Measurements from ENCODE around the gene TLE3.

TLE3 gene

GRCh38 chr15:70006259-70007147 lies 91.2 kb downstream of the TLE3 start:
- no peak overlapping the region for H3K4me3 ChIP-seq (ENCODE audit: low read depth, low read length)
- no peak for DNase-seq (ENCODE audit: low read depth, low spot score)
- TF ChIP-seq CTCF (IDR thresholded peaks at IDR 0.05; ENCODE audit: low read depth, low read length): no peak
- in situ Hi-C loops (cut with HindIII; ENCODE audit: low sequenced_read_pairs): no loop called here

- in situ Hi-C loops (cut with HindIII; ENCODE audit: low sequenced_read_pairs): no loop called here
- H3K4me3 ChIP-seq (ENCODE audit: low read depth, low read length): no peak overlapping the region
- TF ChIP-seq CTCF (IDR thresholded peaks at IDR 0.05; ENCODE audit: low read depth, low read length): no peak
- no peak for DNase-seq (ENCODE audit: low read depth, low spot score)
Measured at GRCh38 chr15:70004826-70005225, 92.9 kb downstream of the TLE3 start.

- TF ChIP-seq CTCF (IDR thresholded peaks at IDR 0.05; ENCODE audit: low read depth, low read length): no peak
- no peak overlapping the region for H3K4me3 ChIP-seq (ENCODE audit: low read depth, low read length)
- in situ Hi-C loops (cut with HindIII; ENCODE audit: low sequenced_read_pairs): no loop called here
- no peak for DNase-seq (ENCODE audit: low read depth, low spot score)
Measured at GRCh38 chr15:70002897-70003296, 94.8 kb downstream of the TLE3 start.

- in situ Hi-C loops (cut with HindIII; ENCODE audit: low sequenced_read_pairs): no loop called here
- TF ChIP-seq CTCF (IDR thresholded peaks at IDR 0.05; ENCODE audit: low read depth, low read length): no peak
- no peak for DNase-seq (ENCODE audit: low read depth, low spot score)
- H3K4me3 ChIP-seq (ENCODE audit: low read depth, low read length): no peak overlapping the region
Measured at GRCh38 chr15:70001859-70002258, 95.9 kb downstream of the TLE3 start.

- no peak overlapping the region for H3K4me3 ChIP-seq (ENCODE audit: low read depth, low read length)
- in situ Hi-C loops (cut with HindIII; ENCODE audit: low sequenced_read_pairs): no loop called here
- no peak for TF ChIP-seq CTCF (IDR thresholded peaks at IDR 0.05; ENCODE audit: low read depth, low read length)
- no peak for DNase-seq (ENCODE audit: low read depth, low spot score)
Measured at GRCh38 chr15:69999392-70000085, 98.2 kb downstream of the TLE3 start.

- DNase-seq (ENCODE audit: low read depth, low spot score): no peak
- in situ Hi-C loops (cut with HindIII; ENCODE audit: low sequenced_read_pairs): no loop called here
- no peak overlapping the region for H3K4me3 ChIP-seq (ENCODE audit: low read depth, low read length)
- TF ChIP-seq CTCF (IDR thresholded peaks at IDR 0.05; ENCODE audit: low read depth, low read length): no peak
Measured at GRCh38 chr15:69998541-69999391, 99.0 kb downstream of the TLE3 start.

Data from astrocyte of the spinal cord (primary cell).